Panc1 (cell line): ENCODE results near the gene VWA5B1. TPM values are rescaled to one million over a fixed set of nuclear protein-coding genes. Genes with fewer than 3 reads are reported as not detected.
A peak's percentile ranks its signal among the peaks of the same experiment; 100 is the strongest.

ENCODE experiments used
- ATAC-seq: fragments of 200-7000 bp; cut with Tn5 transposase; 2 replicates; pipeline ENCODE4 v1.9.1; 2020; ENCODE audit warnings: mild to moderate bottlenecking, moderate library complexity
- BruUV-seq: library from RNA; stranded (reverse); fragments of 400-500 nt; replicated peaks from 2 replicates; lab custom pipeline; 2021; lab: Mats Ljungman, UMichigan
- CTCF ChIA-PET: fragments of 300-600 bp; sonication (Branson Sonifier 250); formaldehyde crosslinking; loops from one replicate; lab custom pipeline; 2022; ENCODE audit warnings: antibody characterized with exemption; lab: Charles Lee
- POLR2A ChIA-PET: fragments of 300-600 bp; sonication (Branson Sonifier 250); formaldehyde crosslinking; loops from one replicate; lab custom pipeline; 2022; ENCODE audit warnings: antibody characterized with exemption; lab: Charles Lee
- DNase-seq: peaks from one replicate; pipeline ENCODE4 v3.0.0-alpha.2; 2010; ENCODE audit warnings: low read depth, low spot score
- H3K27ac ChIP-seq: 2 replicates; pipeline ENCODE4 v1.5.1; 2011; ENCODE audit warnings: mild to moderate bottlenecking, low read length, inconsistent platforms
- H3K27me3 ChIP-seq: fragments of 200-500 bp; sonication (Bioruptor generic); 2 replicates; pipeline ENCODE4 v1.6.0; 2014; ENCODE audit warnings: low read length, inconsistent platforms; ENCODE audit not compliant: control insufficient read depth, insufficient read depth
- H3K36me3 ChIP-seq: fragments of 200-500 bp; sonication (Bioruptor generic); 2 replicates; pipeline ENCODE4 v1.5.1; 2014; ENCODE audit warnings: inconsistent platforms, mild to moderate bottlenecking, low read length, moderate library complexity; ENCODE audit not compliant: control insufficient read depth, insufficient read depth
- H3K4me1 ChIP-seq: 2 replicates; pipeline ENCODE4 v1.5.1; 2011; ENCODE audit warnings: inconsistent platforms, mild to moderate bottlenecking, low read length, moderate library complexity; ENCODE audit not compliant: control insufficient read depth, insufficient read depth
- H3K4me3 ChIP-seq, 2 experiments: 2 replicates each; pipeline ENCODE4 v1.5.1; 2011 to 2012; ENCODE audit warnings: low read depth in 2 of 2, low read length in 2 of 2, mild to moderate bottlenecking in 2 of 2, inconsistent platforms in 1 of 2, moderate library complexity in 1 of 2
- H3K9me3 ChIP-seq: fragments of 200-500 bp; sonication (Bioruptor generic); 2 replicates; pipeline ENCODE4 v1.5.1; 2014; ENCODE audit warnings: low read depth, mild to moderate bottlenecking, inconsistent platforms, low read length, moderate library complexity; ENCODE audit not compliant: control insufficient read depth, insufficient read depth
- POLR2AphosphoS5 ChIP-seq: IDR thresholded peaks from 2 replicates; pipeline ENCODE4 v1.6.1; 2012; ENCODE audit warnings: mild to moderate bottlenecking, low read depth, low read length, moderate library complexity
- REST ChIP-seq, 2 experiments: IDR thresholded peaks; 2 replicates each; pipeline ENCODE4 v1.6.1; 2011 to 2012; ENCODE audit warnings: low read depth in 2 of 2, control low read depth in 1 of 2, low read length in 1 of 2, mild to moderate bottlenecking in 1 of 2, moderate library complexity in 1 of 2; ENCODE audit not compliant: insufficient read depth in 1 of 2
- SIN3A ChIP-seq: IDR thresholded peaks from 2 replicates; pipeline ENCODE4 v1.6.1; 2012; ENCODE audit warnings: low read depth, mild to moderate bottlenecking, low read length, moderate library complexity, borderline replicate concordance; ENCODE audit not compliant: insufficient read depth
- TCF7L2 ChIP-seq: IDR thresholded peaks from 2 replicates; pipeline ENCODE4 v1.6.1; 2011; ENCODE audit warnings: mild to moderate bottlenecking, low read depth, low read length, inconsistent platforms
- in situ Hi-C: cut with HindIII; loops from 2 replicates; pipeline ENCODE4 v1.10.0; 2016; ENCODE audit warnings: low sequenced_read_pairs, low pct_unique_long_range_greater_than_20kb
- intact Hi-C: fragments of 100-400 bp; cut with micrococcal nuclease; formaldehyde crosslinking; loops from one replicate; pipeline ENCODE4 v1.10.0; 2022; ENCODE audit not compliant: unreplicated experiment
- total RNA-seq: library from RNA; stranded (reverse); gene quantifications from one replicate; pipeline ENCODE4 v1.2.1, GENCODE V29; 2021; ENCODE audit not compliant: unreplicated experiment
- TF ChIP-seq, protein P1 (sequence below): fragments of 450-650 bp; IDR thresholded peaks from 2 replicates; pipeline ENCODE4 v1.5.1; 2017; ENCODE audit warnings: mild to moderate bottlenecking

The VWA5B1 gene
- total RNA-seq, 1 experiment from 2014 or later: not detected

- Histone ChIP-seq H3K4me3 (peak overlapping the region in 1 of 2 experiments; percentile 20; a peak in 1 of 4 replicates), H3K27me3 (no peaks in the 10 kb centered on the region; the same call in 1 of the 2 replicates), H3K4me1 (peaks cover 4% of the 10 kb centered on the region; the same call in 1 of the 2 replicates), H3K27ac (no peak overlapping the region), H3K36me3 (no peaks in the 10 kb centered on the region), H3K9me3 (no peaks in the 10 kb centered on the region)
- ChIA-PET CTCF (interaction anchor here (0.6 kb wide), 1 partner anchor 84 kb away, joined by 4 read pairs; no protein-coding TSS in a partner anchor), POLR2A (no interaction called here)
- BruUV-seq: no TSS peak
- ATAC-seq (peak; percentile 86), DNase-seq (no peak)
- TF ChIP-seq POLR2AphosphoS5 (no peak), SIN3A (no peak), TCF7L2 (no peak), REST (IDR thresholded peaks at IDR 0.05; ENCODE audit: insufficient read depth in 1 of 2, low read depth in 2 of 2, low read length in 1 of 2) (no peak)
- TF ChIP-seq, protein P1, sequence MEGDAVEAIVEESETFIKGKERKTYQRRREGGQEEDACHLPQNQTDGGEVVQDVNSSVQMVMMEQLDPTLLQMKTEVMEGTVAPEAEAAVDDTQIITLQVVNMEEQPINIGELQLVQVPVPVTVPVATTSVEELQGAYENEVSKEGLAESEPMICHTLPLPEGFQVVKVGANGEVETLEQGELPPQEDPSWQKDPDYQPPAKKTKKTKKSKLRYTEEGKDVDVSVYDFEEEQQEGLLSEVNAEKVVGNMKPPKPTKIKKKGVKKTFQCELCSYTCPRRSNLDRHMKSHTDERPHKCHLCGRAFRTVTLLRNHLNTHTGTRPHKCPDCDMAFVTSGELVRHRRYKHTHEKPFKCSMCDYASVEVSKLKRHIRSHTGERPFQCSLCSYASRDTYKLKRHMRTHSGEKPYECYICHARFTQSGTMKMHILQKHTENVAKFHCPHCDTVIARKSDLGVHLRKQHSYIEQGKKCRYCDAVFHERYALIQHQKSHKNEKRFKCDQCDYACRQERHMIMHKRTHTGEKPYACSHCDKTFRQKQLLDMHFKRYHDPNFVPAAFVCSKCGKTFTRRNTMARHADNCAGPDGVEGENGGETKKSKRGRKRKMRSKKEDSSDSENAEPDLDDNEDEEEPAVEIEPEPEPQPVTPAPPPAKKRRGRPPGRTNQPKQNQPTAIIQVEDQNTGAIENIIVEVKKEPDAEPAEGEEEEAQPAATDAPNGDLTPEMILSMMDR: no peak
- in situ Hi-C loops: no loop called here
- intact Hi-C loops: no loop called here
Measured at GRCh38 chr1:20250340-20250989, 40.2 kb upstream of the VWA5B1 start.

GRCh38 chr1:20252587-20252986, 38.1 kb upstream of the VWA5B1 start:
- TF ChIP-seq POLR2AphosphoS5: no peak
- no peak for TF ChIP-seq TCF7L2
- TF ChIP-seq, protein P1: no peak
- TF ChIP-seq SIN3A: no peak
- no peak for TF ChIP-seq REST (IDR thresholded peaks at IDR 0.05; ENCODE audit: insufficient read depth in 1 of 2, low read depth in 2 of 2, low read length in 1 of 2)
- no peak for DNase-seq
- peaks cover 4% of the 10 kb centered on the region; the same call in 1 of the 2 replicates for H3K4me1 ChIP-seq
- H3K27ac ChIP-seq: no peak overlapping the region
- in situ Hi-C loops (no loop called here), intact Hi-C loops (no loop called here)
- no peaks in the 10 kb centered on the region for H3K9me3 ChIP-seq
- BruUV-seq: no TSS peak
- ChIA-PET CTCF (interaction anchor here (0.6 kb wide), 1 partner anchor 80 kb away, joined by 4 read pairs; no protein-coding TSS in a partner anchor), POLR2A (no interaction called here)
- H3K27me3 ChIP-seq: no peaks in the 10 kb centered on the region; the same call in 1 of the 2 replicates
- no peaks in the 10 kb centered on the region for H3K36me3 ChIP-seq
- no peak overlapping the region for H3K4me3 ChIP-seq
- ATAC-seq: no peak
